H7 (cell line): ENCODE results near the gene METTL3. TPM values are rescaled to one million over a fixed set of nuclear protein-coding genes. Genes with fewer than 3 reads are reported as not detected.
A peak's percentile ranks its signal among the peaks of the same experiment; 100 is the strongest.
"Not testable (repeated sequence)": the region's sequence is repeated elsewhere in the genome, so short reads cannot be mapped to it uniquely, and the experiment has no call there.

Source experiments
- DNase-seq: peaks from one replicate; pipeline ENCODE4 v3.0.0; 2012
- H3K27me3 ChIP-seq: 2 replicates; pipeline ENCODE4 v1.6.0; 2011; ENCODE audit warnings: mild to moderate bottlenecking, low read length; ENCODE audit not compliant: control insufficient read depth, insufficient read depth
- H3K36me3 ChIP-seq: replicated peaks from 2 replicates; pipeline ENCODE4 v1.5.1; 2011; ENCODE audit warnings: low read length; ENCODE audit not compliant: control insufficient read depth, insufficient read depth
- H3K4me3 ChIP-seq: 2 replicates; pipeline ENCODE4 v1.5.1; 2011; ENCODE audit warnings: low read depth, mild to moderate bottlenecking, control low read depth, low read length, moderate library complexity; ENCODE audit not compliant: insufficient read depth
- total RNA-seq: library from RNA; depleted of rRNA; stranded (reverse); fragments of >200 nt; shearing (Covaris generic); gene quantifications from 2 replicates; pipeline ENCODE4 v1.2.3, GENCODE V29; 2014; rRNA removed

Gene METTL3
- 109 and 111 TPM in 2 replicates for total RNA-seq

- Histone ChIP-seq H3K4me3 (peak within 1 kb of the TSS; percentile 98), H3K36me3 (peaks cover 6% of the 10 kb centered on the region), H3K27me3 (no peaks in the 10 kb centered on the region)
- peak; percentile 86 for DNase-seq
These were observed at the start of gene METTL3 for GRCh38 chr14:21510735-21511657. METTL3 (minus strand) TSS chr14:21511340; CDS start chr14:21511223, 117 bp downstream.

GRCh38 chr14:21558703-21559170 lies 47.6 kb upstream of the METTL3 start:
- no peaks in the 10 kb centered on the region for H3K36me3 ChIP-seq
- no peak for DNase-seq
- no peaks in the 10 kb centered on the region for H3K27me3 ChIP-seq
- no peak overlapping the region for H3K4me3 ChIP-seq

DNA sequence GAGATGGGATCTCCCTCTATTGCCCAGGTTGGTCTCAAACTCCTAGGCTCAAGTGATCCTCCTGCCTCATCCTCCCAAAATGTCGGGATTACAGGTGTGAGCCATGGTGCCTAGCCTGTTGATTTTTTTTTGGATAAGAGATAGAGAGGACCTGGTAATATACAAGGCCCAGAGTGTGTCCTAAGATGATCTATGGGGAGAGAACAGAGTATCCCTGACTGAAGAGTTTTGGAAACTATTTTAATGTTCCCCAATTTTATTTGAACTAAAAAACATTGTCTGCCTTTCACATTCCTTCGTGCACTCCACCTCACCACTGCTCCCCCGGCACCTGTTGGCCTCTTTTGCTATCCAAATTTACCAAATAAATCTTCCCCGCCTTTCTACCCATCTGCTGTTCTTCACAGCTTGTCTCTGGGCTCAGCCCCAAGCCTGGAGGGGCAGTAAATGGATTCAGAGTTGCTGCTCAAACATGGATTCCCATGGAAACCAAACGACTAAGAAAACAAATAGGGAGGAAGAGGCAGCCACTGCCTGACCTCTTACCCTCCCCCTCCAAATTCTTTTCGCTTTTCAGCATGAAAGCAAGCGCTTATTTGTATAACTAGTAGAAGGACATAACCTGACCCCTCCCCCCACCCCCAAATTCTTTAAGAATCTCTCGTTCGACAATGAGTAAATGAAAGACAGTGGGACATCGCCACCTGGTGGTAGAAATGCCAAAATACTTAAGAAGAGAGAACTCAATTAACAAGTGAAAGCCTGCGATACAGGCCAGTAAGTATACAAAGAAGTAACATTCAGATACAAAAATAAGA lies 46.2 kb upstream of the METTL3 start:
- no peaks in the 10 kb centered on the region for H3K36me3 ChIP-seq
- no peak overlapping the region for H3K4me3 ChIP-seq
- H3K27me3 ChIP-seq = no peaks in the 10 kb centered on the region
- DNase-seq = peak; percentile 83

- no peaks in the 10 kb centered on the region for H3K27me3 ChIP-seq
- H3K36me3 ChIP-seq = no peaks in the 10 kb centered on the region
- H3K4me3 ChIP-seq = no peak overlapping the region
- no peak for DNase-seq
These were observed 45.4 kb upstream of the METTL3 start for GRCh38 chr14:21556378-21557083.

GRCh38 chr14:21553266-21553665 lies 42.1 kb upstream of the METTL3 start:
- H3K27me3 ChIP-seq = no peaks in the 10 kb centered on the region
- no peak overlapping the region for H3K4me3 ChIP-seq
- no peaks in the 10 kb centered on the region for H3K36me3 ChIP-seq
- peak; percentile 19 for DNase-seq

- not testable (repeated sequence) for H3K36me3 ChIP-seq, H3K27me3 ChIP-seq, H3K4me3 ChIP-seq, DNase-seq
These were observed 33.4 kb upstream of the METTL3 start for GRCh38 chr14:21544588-21544987.

DNA sequence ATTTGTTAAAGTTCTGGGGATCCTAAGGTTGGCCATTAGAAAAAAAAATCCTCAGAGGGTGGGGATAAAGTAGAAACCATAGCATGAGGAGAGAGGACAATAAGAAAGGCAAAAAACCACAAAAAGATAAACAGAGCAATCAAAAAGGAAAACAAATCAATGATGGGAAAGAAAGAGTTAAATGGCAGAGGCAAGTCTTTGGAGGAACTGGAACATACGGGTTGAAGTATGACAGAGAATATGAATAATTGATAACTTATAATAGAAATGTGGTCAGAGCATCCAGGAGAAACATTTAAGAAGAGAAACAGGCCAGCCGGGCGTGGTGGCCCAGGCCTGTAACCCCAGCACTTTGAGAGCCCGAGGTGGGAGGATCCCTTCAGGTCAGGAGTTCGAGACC lies 32.8 kb upstream of the METTL3 start:
- no peaks in the 10 kb centered on the region for H3K27me3 ChIP-seq
- no peak overlapping the region for H3K4me3 ChIP-seq
- no peak for DNase-seq
- no peaks in the 10 kb centered on the region for H3K36me3 ChIP-seq

- no peaks in the 10 kb centered on the region for H3K27me3 ChIP-seq
- H3K36me3 ChIP-seq = no peaks in the 10 kb centered on the region
- DNase-seq = peak; percentile 54
- no peak overlapping the region for H3K4me3 ChIP-seq
These were observed 32.4 kb upstream of the METTL3 start for GRCh38 chr14:21543521-21543960.

- Histone ChIP-seq H3K36me3 (no peaks in the 10 kb centered on the region), H3K4me3 (no peak overlapping the region), H3K27me3 (no peaks in the 10 kb centered on the region)
- DNase-seq = no peak
These were observed 30.4 kb upstream of the METTL3 start for GRCh38 chr14:21541413-21542074.

DNA sequence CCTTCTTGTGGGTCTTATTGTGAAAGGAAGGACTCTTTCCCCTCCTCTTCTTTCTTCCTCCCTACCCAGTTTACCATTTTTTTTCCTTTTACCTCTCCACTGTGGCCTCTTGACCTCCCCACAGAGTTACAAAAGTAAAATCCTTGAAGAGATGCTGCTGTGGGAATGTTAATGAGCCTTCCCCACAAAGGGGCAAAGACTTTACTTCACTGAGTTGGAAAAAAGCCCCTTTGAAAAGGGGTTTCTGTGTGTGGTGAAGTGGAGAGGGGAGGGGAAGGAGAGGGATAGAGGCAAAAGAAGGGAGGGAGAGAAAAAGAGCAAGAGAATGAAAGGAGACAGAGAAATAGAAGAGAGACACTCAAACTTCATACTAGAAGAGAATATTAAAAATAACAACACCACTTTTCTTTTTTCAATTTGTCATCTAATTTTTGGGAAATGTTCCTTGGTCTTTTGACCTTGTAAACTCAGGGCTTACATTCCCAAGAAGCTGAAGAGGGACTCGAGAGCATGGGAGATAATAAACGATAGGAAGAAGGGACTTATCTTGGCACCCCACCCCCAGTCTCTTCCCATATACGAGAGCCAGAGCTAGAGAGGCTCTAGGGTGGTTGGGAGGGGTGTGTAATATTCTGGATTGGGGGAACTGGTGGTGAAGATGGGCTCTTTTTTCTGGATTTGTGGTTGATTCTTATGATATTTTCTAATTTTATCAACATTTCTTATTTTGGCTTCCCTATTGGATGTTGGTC lies 28.2 kb upstream of the METTL3 start:
- peak; percentile 37 for DNase-seq
- Histone ChIP-seq H3K36me3 (no peaks in the 10 kb centered on the region), H3K4me3 (no peak overlapping the region), H3K27me3 (no peaks in the 10 kb centered on the region)

GRCh38 chr14:21537090-21537424 lies 25.9 kb upstream of the METTL3 start:
- DNase-seq = peak; percentile 31

DNA sequence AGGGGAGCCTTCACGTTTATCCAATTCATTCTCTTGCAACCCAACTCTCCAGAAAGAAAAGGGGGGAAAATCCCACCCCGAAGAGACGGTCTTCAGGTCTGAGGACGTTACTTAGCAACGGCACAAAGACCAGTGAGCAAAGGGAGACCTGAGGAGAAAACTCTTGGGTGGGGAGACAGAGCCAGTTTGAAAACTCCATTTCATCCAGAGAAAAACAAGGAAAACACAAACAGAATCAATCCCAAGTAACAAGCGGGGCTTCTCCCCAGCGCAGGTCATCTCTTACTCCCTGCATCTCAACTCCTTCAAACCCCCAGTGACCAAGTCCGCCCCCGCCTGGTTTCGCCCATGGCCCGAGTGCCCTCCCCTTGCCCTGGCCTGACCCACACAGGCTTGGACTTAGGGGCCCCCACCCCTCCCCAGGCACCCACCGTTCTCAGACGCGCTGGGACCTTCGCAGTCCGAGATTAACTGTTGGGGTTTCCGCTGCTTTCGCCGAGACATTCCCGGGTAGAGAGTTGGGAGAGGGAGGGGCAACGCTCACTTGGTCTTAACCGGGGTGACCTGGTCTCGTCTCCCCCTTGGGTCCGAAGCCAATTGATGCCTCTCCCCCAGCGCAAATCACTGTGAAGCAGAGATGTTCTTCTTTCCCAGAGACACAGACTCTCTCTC lies 25.4 kb upstream of the METTL3 start:
- 0 out of 2 replicates have a peak, but pooled peaks cover 1% of the 10 kb centered on the region for H3K36me3 ChIP-seq
- DNase-seq = peak; percentile 62

More at GRCh38 chr14:21537090-21537424, 25.9 kb upstream of the METTL3 start:
- Histone ChIP-seq H3K4me3 (peak overlapping the region; percentile 85), H3K27me3 (no peaks in the 10 kb centered on the region), H3K36me3 (0 out of 2 replicates have a peak, but pooled peaks cover under 1% of the 10 kb centered on the region)

More for the DNA sequence above, 25.4 kb upstream of the METTL3 start:
- Histone ChIP-seq H3K27me3 (no peaks in the 10 kb centered on the region), H3K4me3 (peak overlapping the region; percentile 85)
